IPS-11a (cell line): ENCODE measurements around the gene PLEKHJ1.

Experiments used
- H3K4me3 ChIP-seq: one replicate; pipeline ENCODE4 v1.5.1; 2013; ENCODE audit warnings: low read depth, low read length, control low read depth

PLEKHJ1 gene

GRCh38 chr19:2270157-2270422, 34.0 kb upstream of the PLEKHJ1 start:
- H3K4me3 ChIP-seq, result peak overlapping the region; percentile 95

- peak overlapping the region; percentile 95 for H3K4me3 ChIP-seq
These were observed 33.4 kb upstream of the PLEKHJ1 start for GRCh38 chr19:2269244-2270156.

- H3K4me3 ChIP-seq, result peak overlapping the region; percentile 55
These were observed 32.7 kb upstream of the PLEKHJ1 start for GRCh38 chr19:2268861-2269243.

GRCh38 chr19:2268480-2268830, 32.3 kb upstream of the PLEKHJ1 start:
- no peak overlapping the region for H3K4me3 ChIP-seq

- no peak overlapping the region for H3K4me3 ChIP-seq
These were observed 30.3 kb upstream of the PLEKHJ1 start for GRCh38 chr19:2266183-2266993.

- no peak overlapping the region for H3K4me3 ChIP-seq
These were observed 25.5 kb upstream of the PLEKHJ1 start for GRCh38 chr19:2261438-2262172.

GRCh38 chr19:2260341-2260805, 24.2 kb upstream of the PLEKHJ1 start:
- H3K4me3 ChIP-seq, result no peak overlapping the region

GRCh38 chr19:2259336-2259735, 23.2 kb upstream of the PLEKHJ1 start:
- H3K4me3 ChIP-seq, result no peak overlapping the region

- H3K4me3 ChIP-seq, result no peak within 1 kb of the TSS
These were observed 20.0 kb upstream of the PLEKHJ1 start, which contains the start of gene JSRP1 for GRCh38 chr19:2255982-2256685. Gene JSRP1, minus strand, starts transcription at chr19:2256417. Its CDS starts 1,103 bp downstream, at chr19:2255314.

- no peak overlapping the region for H3K4me3 ChIP-seq
These were observed 19.1 kb upstream of the PLEKHJ1 start for GRCh38 chr19:2255112-2255845.

GRCh38 chr19:2254064-2254872, 18.1 kb upstream of the PLEKHJ1 start:
- H3K4me3 ChIP-seq, result peak overlapping the region; percentile 30

GRCh38 chr19:2253106-2254063, 17.3 kb upstream of the PLEKHJ1 start:
- H3K4me3 ChIP-seq, result peak overlapping the region; percentile 30

- H3K4me3 ChIP-seq, result no peak overlapping the region
These were observed 16.6 kb upstream of the PLEKHJ1 start for GRCh38 chr19:2252797-2253105.

- no peak overlapping the region for H3K4me3 ChIP-seq
These were observed 16.1 kb upstream of the PLEKHJ1 start for GRCh38 chr19:2252055-2252796.

- H3K4me3 ChIP-seq, result no peak overlapping the region
These were observed 15.3 kb upstream of the PLEKHJ1 start for GRCh38 chr19:2251106-2252054.

- H3K4me3 ChIP-seq, result no peak overlapping the region
These were observed 14.6 kb upstream of the PLEKHJ1 start for GRCh38 chr19:2250766-2251105.
